Colonic mucosa (tissue), 4 donors: ENCODE measurements around the gene EFNA2. TPM values are rescaled to one million over a fixed set of nuclear protein-coding genes. Genes with fewer than 3 reads are reported as not detected.
"Not testable (repeated sequence)": the region's sequence is repeated elsewhere in the genome, so short reads cannot be mapped to it uniquely, and the experiment has no call there.

Source experiments
- DNase-seq: peaks from one replicate; pipeline ENCODE4 v3.0.0-alpha.2; 2020
- H3K27ac ChIP-seq: fragments of 200-600 bp; one replicate; pipeline ENCODE4 v1.8.0; 2021
- H3K27me3 ChIP-seq: fragments of 200-600 bp; one replicate; pipeline ENCODE4 v1.8.0; 2021
- H3K36me3 ChIP-seq: fragments of 200-600 bp; one replicate; pipeline ENCODE4 v1.8.0; 2021
- H3K4me1 ChIP-seq: fragments of 200-600 bp; one replicate; pipeline ENCODE4 v1.8.0; 2021; ENCODE audit warnings: mild to moderate bottlenecking
- H3K4me3 ChIP-seq: fragments of 200-600 bp; one replicate; pipeline ENCODE4 v1.8.0; 2021
- H3K9ac ChIP-seq, 2 donors: one replicate each; pipeline ENCODE4 v1.7.0; 2013; ENCODE audit warnings: control low read depth in 2 of 2, low read depth in 2 of 2, low read length in 2 of 2
- H3K9me3 ChIP-seq: fragments of 200-600 bp; one replicate; pipeline ENCODE4 v1.8.0; 2021
- CTCF ChIP-seq: fragments of 200-600 bp; IDR thresholded peaks from one replicate; pipeline ENCODE4 v1.8.0; 2022; ENCODE audit warnings: antibody characterized with exemption, mild to moderate bottlenecking
- intact Hi-C: fragments of 100-400 bp; cut with DNase I; formaldehyde crosslinking; loops from one replicate; pipeline ENCODE4 v1.14.1; 2022
- total RNA-seq, 2 donors: library from RNA; stranded (reverse); fragmentation: NEBNext Ultra II Directional in 1 of 2; extraction: Animal tissue kit (Norgen Biotek cat#: 25700) in 1 of 2; gene quantifications; one replicate each; pipeline ENCODE4 v1.2.1, GENCODE V29; 2021
- donor health status: healthy.
- donor health status: DM: no; HTN: no; CAD: no.
- donor health status: DM: no; HTN: no; CAD: no.

The EFNA2 gene
- total RNA-seq, 2 donors from 2014 or later = 72.8 to 86.1 TPM

- Histone ChIP-seq H3K9ac (no peak overlapping the region), H3K4me3 (no peak overlapping the region), H3K27ac (no peak overlapping the region), H3K9me3 (no peaks in the 10 kb centered on the region), H3K4me1 (peaks cover 5% of the 10 kb centered on the region), H3K36me3 (no peaks in the 10 kb centered on the region), H3K27me3 (peaks cover 24% of the 10 kb centered on the region)
- intact Hi-C loops = loop anchor here (5.0 kb wide), 1 partner anchor 63 kb away; the partner anchor contains the start of gene NDUFS7
- no peak for DNase-seq
- TF ChIP-seq CTCF = no peak
Measured at GRCh38 chr19:1318678-1319471, 33.2 kb downstream of the EFNA2 start.

- not testable (repeated sequence) for H3K36me3 ChIP-seq, H3K9ac ChIP-seq
Measured at GRCh38 chr19:1320282-1320650, 34.6 kb downstream of the EFNA2 start.

GRCh38 chr19:1321539-1321938 lies 35.9 kb downstream of the EFNA2 start:
- no peak for DNase-seq
- Histone ChIP-seq H3K36me3 (no peaks in the 10 kb centered on the region), H3K9ac (no peak overlapping the region), H3K27me3 (peaks cover 24% of the 10 kb centered on the region), H3K4me1 (peaks cover 5% of the 10 kb centered on the region), H3K4me3 (no peak overlapping the region), H3K9me3 (no peaks in the 10 kb centered on the region), H3K27ac (no peak overlapping the region)
- intact Hi-C loops = loop anchor here (5.0 kb wide), 1 partner anchor 41 kb away; no protein-coding TSS in a partner anchor
- no peak for TF ChIP-seq CTCF

More at GRCh38 chr19:1320282-1320650, 34.6 kb downstream of the EFNA2 start:
- intact Hi-C loops = loop anchor here (5.0 kb wide), 1 partner anchor 42 kb away; no protein-coding TSS in a partner anchor
- not testable (repeated sequence) for H3K4me3 ChIP-seq, H3K4me1 ChIP-seq, H3K9me3 ChIP-seq, H3K27ac ChIP-seq, DNase-seq
- peaks cover 35% of the 10 kb centered on the region for H3K27me3 ChIP-seq

- no peak for TF ChIP-seq CTCF
- Histone ChIP-seq H3K9ac (no peak overlapping the region), H3K36me3 (no peaks in the 10 kb centered on the region), H3K9me3 (no peaks in the 10 kb centered on the region), H3K27ac (no peak overlapping the region), H3K4me3 (no peak overlapping the region), H3K4me1 (peaks cover 5% of the 10 kb centered on the region), H3K27me3 (peaks cover 24% of the 10 kb centered on the region)
- no peak for DNase-seq
- intact Hi-C loops = loop anchor here (5.0 kb wide), 1 partner anchor 40 kb away; no protein-coding TSS in a partner anchor
Measured at GRCh38 chr19:1322198-1322981, 36.7 kb downstream of the EFNA2 start.

GRCh38 chr19:1324249-1324805 lies 38.7 kb downstream of the EFNA2 start:
- Histone ChIP-seq H3K4me1 (peaks cover 5% of the 10 kb centered on the region), H3K4me3 (no peak overlapping the region), H3K9ac (peak overlapping the region in 1 of 2 donors; percentile 43), H3K27ac (no peak overlapping the region), H3K36me3 (no peaks in the 10 kb centered on the region), H3K27me3 (peaks cover 18% of the 10 kb centered on the region), H3K9me3 (no peaks in the 10 kb centered on the region)
- no peak for TF ChIP-seq CTCF
- intact Hi-C loops = loop anchor here (5.0 kb wide), 1 partner anchor 38 kb away; no protein-coding TSS in a partner anchor
- no peak for DNase-seq
